HG02759 (cell line): Measurements from ENCODE around the gene BET1L.
"Not testable (repeated sequence)": the region's sequence is repeated elsewhere in the genome, so short reads cannot be mapped to it uniquely, and the experiment has no call there.

Experiments used
- ATAC-seq: cut with Tn5 transposase; IDR thresholded peaks from one replicate; pipeline ENCODE4 v1.9.1; 2021; ENCODE audit warnings: mild to moderate bottlenecking, moderate library complexity; ENCODE audit not compliant: unreplicated experiment

The BET1L gene

DNA sequence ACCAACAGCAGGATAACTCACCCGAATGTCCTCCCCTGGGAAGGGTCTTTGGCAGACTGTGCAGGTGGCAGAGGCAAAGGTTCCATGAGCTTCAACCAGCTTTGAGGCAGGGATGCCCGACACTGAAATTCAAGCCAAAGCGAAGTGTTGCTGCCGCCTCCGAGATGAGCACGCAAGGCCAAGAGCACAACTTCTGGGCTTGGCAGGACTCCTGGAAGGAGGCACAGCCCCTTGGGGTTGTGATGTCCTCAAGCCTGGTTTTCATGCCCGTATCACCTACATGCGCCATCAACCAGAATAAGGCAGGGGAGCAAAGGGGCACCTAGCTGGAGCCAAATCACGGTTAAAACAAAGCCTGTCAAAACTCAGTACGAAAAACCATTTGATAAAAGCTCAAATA is 23.2 kb upstream of the BET1L start:
- ATAC-seq = no peak

GRCh38 chr11:227824-228379 is 20.7 kb upstream of the BET1L start:
- ATAC-seq = no peak

GRCh38 chr11:225734-226453 is 18.7 kb upstream of the BET1L start:
- no peak for ATAC-seq

GRCh38 chr11:224424-224823 is 17.2 kb upstream of the BET1L start:
- no peak for ATAC-seq

DNA sequence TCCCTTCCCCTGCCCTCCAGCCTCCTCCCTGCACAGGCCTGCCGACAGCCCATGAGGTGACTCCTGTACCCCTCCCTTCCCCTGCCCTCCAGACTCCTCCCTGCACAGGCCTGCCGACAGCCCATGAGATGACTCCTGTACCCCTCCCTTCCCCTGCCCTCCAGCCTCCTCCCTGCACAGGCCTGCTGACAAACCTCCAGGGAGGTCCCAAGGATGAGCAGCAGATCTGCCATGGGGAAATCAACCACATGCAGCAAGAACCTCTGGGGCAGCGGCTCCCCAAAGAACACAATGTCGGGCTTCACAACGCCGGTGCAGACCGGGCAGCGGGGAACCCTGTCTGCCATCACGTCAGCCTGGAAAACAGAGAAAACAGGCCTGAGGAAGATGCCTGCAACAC is 16.7 kb upstream of the BET1L start:
- ATAC-seq = no peak

- ATAC-seq = no peak
Measured at GRCh38 chr11:223026-223789, 16.0 kb upstream of the BET1L start.

DNA sequence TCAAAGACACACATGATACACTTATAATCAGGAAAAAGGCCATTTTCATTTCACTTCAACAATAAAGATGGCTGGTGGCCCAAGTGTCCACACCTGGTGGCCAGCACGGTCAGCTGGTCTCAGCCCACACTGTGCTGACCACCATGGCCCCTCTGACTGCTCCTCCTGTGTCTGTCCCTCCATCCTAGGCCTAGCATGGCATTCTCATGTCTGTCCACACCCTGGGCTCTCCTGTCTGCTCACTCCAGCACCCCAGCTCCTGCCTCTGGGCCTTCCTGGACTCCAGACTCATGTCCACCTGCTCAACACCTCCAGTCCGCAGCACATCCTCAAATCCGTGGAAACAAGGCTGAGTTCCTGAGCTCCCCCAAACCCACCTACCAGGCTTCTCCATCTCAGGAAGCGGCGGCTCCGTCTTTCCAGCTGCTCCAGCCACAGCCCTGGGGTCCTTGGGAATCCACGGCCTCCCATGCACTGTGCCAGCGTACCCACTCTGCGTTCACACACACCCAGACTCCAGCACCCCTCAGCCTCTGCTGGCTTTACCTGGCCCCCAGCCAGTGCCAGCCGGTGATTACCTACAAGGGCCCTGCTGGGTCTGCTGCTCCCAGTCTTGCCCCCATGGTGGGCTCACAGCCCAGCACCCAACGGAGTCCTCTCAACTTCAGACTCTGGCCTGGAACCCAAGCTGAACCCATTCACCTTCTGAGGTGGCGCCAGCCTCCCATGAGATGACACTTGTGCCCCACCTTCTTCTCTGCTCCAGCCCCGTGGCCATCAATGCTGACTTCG is 15.0 kb upstream of the BET1L start:
- ATAC-seq = no peak

- no peak for ATAC-seq
Measured at GRCh38 chr11:221539-221938, 14.3 kb upstream of the BET1L start.

DNA sequence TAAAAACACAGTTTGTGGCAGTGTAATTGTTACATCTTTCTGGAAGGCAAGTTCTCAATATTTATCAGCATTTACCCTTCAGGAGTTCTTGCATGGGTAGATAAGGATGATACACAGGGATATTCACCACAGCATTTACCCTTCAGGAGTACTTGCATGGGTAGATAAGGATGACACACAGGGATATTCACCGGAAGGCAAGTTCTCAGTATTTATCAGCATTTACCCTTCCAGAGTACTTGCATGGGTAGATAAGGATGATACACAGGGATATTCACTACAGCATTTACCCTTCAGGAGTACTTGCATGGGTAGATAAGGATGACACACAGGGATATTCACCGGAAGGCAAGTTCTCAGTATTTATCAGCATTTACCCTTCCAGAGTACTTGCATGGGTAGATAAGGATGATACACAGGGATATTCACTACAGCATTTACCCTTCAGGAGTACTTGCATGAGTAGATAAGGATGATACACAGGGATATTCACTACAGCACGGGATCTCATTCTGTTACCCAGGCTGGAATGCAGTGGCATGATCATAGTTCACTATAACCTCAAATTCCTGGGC is 13.5 kb upstream of the BET1L start:
- ATAC-seq = not testable (repeated sequence)

- ATAC-seq = no peak
Measured at GRCh38 chr11:218815-219593, 11.8 kb upstream of the BET1L start.

DNA sequence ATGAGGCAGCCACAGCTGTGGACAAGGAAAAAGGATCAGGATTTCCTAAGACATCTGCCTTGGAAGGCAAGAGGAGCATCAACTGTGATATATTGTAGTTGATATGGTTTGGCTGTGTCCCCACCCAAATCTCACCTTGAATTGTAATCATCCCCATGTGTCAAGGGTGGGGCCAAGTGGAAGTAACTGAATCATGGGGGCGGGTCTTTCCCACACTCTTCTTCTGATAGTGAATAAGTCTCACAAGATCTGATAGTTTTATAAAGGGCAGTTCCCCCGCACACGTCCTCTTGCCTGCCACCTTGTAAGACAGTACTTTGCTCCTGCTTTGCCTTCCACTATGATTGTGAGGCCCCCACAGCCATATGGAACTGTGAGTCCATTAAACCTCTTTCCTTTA is 10.5 kb upstream of the BET1L start:
- ATAC-seq = no peak

DNA sequence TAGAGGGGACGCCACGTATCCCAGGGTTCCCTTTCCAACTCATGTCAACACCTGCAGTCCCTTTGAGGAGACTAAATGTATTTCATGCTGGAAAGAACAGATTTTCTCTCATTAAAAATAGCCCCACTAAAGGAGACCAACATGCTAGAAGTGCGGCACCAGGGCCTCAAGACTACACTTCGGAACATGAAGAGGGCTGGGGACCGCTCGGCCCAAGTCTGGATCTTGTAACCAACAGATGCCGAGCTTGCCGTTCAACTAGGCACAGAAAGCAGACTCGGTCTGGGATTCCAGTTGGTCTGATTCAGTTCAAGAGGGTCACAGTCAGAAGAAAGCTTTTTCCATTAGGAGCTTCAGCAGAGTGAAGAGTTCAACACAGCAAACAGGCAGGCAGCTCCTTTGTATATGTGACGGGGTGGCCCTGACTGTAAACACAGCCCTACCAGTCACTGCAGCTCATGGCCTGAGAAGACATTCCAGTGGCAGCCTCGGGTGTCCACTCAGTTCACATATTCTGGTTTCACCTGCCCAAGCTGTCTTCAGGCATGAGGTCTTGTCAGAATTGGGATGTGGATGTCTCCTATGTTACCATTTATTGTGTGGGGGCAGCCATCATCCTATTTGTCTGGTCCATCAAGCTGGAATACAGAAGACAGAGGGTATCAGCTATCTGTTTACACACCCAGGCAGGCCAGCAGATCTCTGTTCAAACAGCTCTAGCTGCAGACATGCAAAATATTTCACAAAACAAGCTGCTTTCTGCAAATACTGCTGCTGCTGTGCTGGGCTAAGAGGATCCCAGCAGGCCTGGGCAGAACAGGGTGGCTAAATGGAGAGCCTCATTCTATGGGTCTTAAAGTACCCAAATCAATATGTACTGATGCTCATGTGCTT is 9.1 kb upstream of the BET1L start:
- no peak for ATAC-seq

GRCh38 chr11:215581-216037 is 8.4 kb upstream of the BET1L start:
- no peak for ATAC-seq

- ATAC-seq = no peak
Measured at GRCh38 chr11:214083-214482, 6.9 kb upstream of the BET1L start.

DNA sequence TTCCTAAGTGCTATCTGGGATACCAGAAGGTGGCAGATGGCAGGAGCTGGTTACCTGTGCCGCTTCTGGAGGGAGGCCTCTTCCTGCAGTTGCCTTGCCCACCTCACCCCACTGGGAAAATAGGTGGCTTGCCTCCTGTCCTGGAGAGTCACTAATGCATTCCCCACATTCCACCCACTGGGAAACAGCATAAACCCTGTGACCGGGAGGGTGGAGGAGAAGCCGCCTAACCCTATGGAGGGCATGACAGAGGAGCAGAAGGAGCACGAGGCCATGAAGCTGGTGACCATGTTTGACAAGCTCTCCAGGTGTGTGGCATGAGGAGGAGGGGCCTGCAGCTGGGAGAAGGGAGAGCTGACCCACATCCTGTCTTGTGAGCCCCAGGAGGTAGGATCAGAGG is 5.9 kb upstream of the BET1L start:
- no peak for ATAC-seq

- ATAC-seq = no peak
Measured at GRCh38 chr11:212150-213100, 5.2 kb upstream of the BET1L start.

- ATAC-seq = no peak
Measured at GRCh38 chr11:211741-212140, 4.5 kb upstream of the BET1L start.

- no peak for ATAC-seq
Measured at GRCh38 chr11:211295-211694, 4.1 kb upstream of the BET1L start.
